GM12878 (cell line): ENCODE results near the gene NTF3. TPM values are rescaled to one million over a fixed set of nuclear protein-coding genes. Genes with fewer than 3 reads are reported as not detected.

Experiments
- ATAC-seq: fragments of 200-7000 bp; cut with Tn5 transposase; 3 replicates; pipeline ENCODE4 v1.9.1; 2020; ENCODE audit warnings: mild to moderate bottlenecking, moderate library complexity
- BruUV-seq: library from RNA; stranded (reverse); fragments of 400-500 nt; replicated peaks from 2 replicates; lab custom pipeline; 2021; lab: Mats Ljungman, UMichigan
- CTCF ChIA-PET: fragments of 300-600 bp; sonication (Branson Sonifier 250); formaldehyde crosslinking; extraction: SDS; loops from one replicate; lab custom pipeline; 2021; ENCODE audit warnings: inconsistent platforms; lab: Yijun Ruan, JAX
- POLR2A ChIA-PET: fragments of 350-600 bp; formaldehyde crosslinking; extraction: SDS; loops from one replicate; lab custom pipeline; 2021; ENCODE audit warnings: inconsistent platforms; lab: Charles Lee
- RAD21 ChIA-PET: fragments of 300-600 bp; sonication (Branson Sonifier 250); formaldehyde crosslinking; loops from one replicate; lab custom pipeline; 2023; ENCODE audit warnings: antibody characterized with exemption; ENCODE audit not compliant: unreplicated experiment; lab: Charles Lee
- SMC1A ChIA-PET: fragments of 300-600 bp; sonication (Branson Sonifier 250); formaldehyde crosslinking; loops from one replicate; lab custom pipeline; 2023; ENCODE audit not compliant: unreplicated experiment, uncharacterized antibody; lab: Charles Lee
- DNase-seq: peaks from one replicate; pipeline ENCODE4 v3.0.0-alpha.2; 2011; ENCODE audit warnings: low read depth, low spot score
- FAIRE-seq: peaks from 3 replicates; lab custom pipeline; 2011; peaks lifted over from hg19 to GRCh38; lab: Jason Lieb, UNC
- H2AFZ ChIP-seq: 2 replicates; pipeline ENCODE4 v1.6.0; 2011; ENCODE audit warnings: low read depth, low read length, control low read depth; ENCODE audit not compliant: control insufficient read depth
- H3K27ac ChIP-seq: 2 replicates; pipeline ENCODE4 v1.5.1; 2011; ENCODE audit warnings: control low read depth; ENCODE audit not compliant: control insufficient read depth, insufficient read depth
- H3K27me3 ChIP-seq, 2 experiments: replicated peaks in 1 of 2; 2 replicates each; pipeline versions ENCODE4 v1.6.0 to v1.6.1; 2011; ENCODE audit warnings: low read length in 1 of 2; ENCODE audit not compliant: control insufficient read depth in 2 of 2, insufficient read depth in 2 of 2
- H3K36me3 ChIP-seq, 2 experiments: 2 replicates each; pipeline ENCODE4 v1.5.1; 2011; ENCODE audit warnings: low read length in 1 of 2; ENCODE audit not compliant: control insufficient read depth in 2 of 2, insufficient read depth in 2 of 2
- H3K4me1 ChIP-seq: 2 replicates; pipeline ENCODE4 v1.6.1; 2011; ENCODE audit warnings: mild to moderate bottlenecking, low read length, moderate library complexity, mixed read lengths; ENCODE audit not compliant: control insufficient read depth, insufficient read depth
- H3K4me2 ChIP-seq: 2 replicates; pipeline ENCODE4 v1.6.0; 2011; ENCODE audit warnings: control low read depth; ENCODE audit not compliant: control insufficient read depth, insufficient read depth
- H3K4me3 ChIP-seq: fragments of 200-600 bp; sonication (generic); 2 replicates; pipeline ENCODE4 v1.5.1; 2016
- H3K79me2 ChIP-seq: 2 replicates; pipeline ENCODE4 v1.6.0; 2011; ENCODE audit warnings: low read length; ENCODE audit not compliant: control insufficient read depth, insufficient read depth
- H3K9ac ChIP-seq: 2 replicates; pipeline ENCODE4 v1.8.0; 2011; ENCODE audit warnings: low read length, control low read depth, mixed read lengths; ENCODE audit not compliant: control insufficient read depth, insufficient read depth
- H3K9me3 ChIP-seq: replicated peaks from 3 replicates; pipeline ENCODE4 v1.5.1; 2011; ENCODE audit warnings: mild to moderate bottlenecking, low read length; ENCODE audit not compliant: control insufficient read depth, insufficient read depth
- H4K20me1 ChIP-seq: 2 replicates; pipeline ENCODE4 v1.6.0; 2011; ENCODE audit not compliant: control insufficient read depth, insufficient read depth
- BRCA1 ChIP-seq: IDR thresholded peaks from 2 replicates; pipeline ENCODE4 v1.6.1; 2011; ENCODE audit warnings: low read depth, low read length, improper control_type of control experiment
- CBX5 ChIP-seq: sonication (generic); IDR thresholded peaks from 2 replicates; pipeline ENCODE4 v1.6.1; 2016; ENCODE audit warnings: low read depth, moderate library complexity, mild to moderate bottlenecking, inconsistent platforms
- ESRRA ChIP-seq: IDR thresholded peaks from 2 replicates; pipeline ENCODE4 v1.6.1; 2012; ENCODE audit warnings: mild to moderate bottlenecking, low read length, improper control_type of control experiment
- KLF5 ChIP-seq: fragments of 450-650 bp; IDR thresholded peaks from 2 replicates; pipeline ENCODE4 v1.6.1; 2014; ENCODE audit warnings: mild to moderate bottlenecking; ENCODE audit not compliant: partially characterized antibody
- NKRF ChIP-seq: fragments of 450-650 bp; conservative IDR thresholded peaks from 2 replicates; pipeline ENCODE4 v1.6.1; 2017; ENCODE audit warnings: mild to moderate bottlenecking, moderate library complexity
- POU2F2 ChIP-seq: IDR thresholded peaks from 3 replicates; pipeline ENCODE4 v1.6.1; 2011; ENCODE audit warnings: low read depth, mild to moderate bottlenecking, low read length, borderline replicate concordance
- ZNF217 ChIP-seq: fragments of 450-650 bp; IDR thresholded peaks from 2 replicates; pipeline ENCODE4 v1.6.1; 2017; ENCODE audit warnings: antibody characterized with exemption, mild to moderate bottlenecking
- WGBS: methylation state at CpG from one replicate; pipeline ENCODE4 v1.1.6; 2016; ENCODE audit warnings: low lambda C conversion rate; ENCODE audit not compliant: insufficient replicate concordance, insufficient coverage; ENCODE audit errors: missing lambda C conversion rate; 5-methylcytosine and 5-hydroxymethylcytosine counted together
- in situ Hi-C: fragments of 300-500 bp; cut with MboI; formaldehyde crosslinking; loops from 9 replicates; pipeline ENCODE4 v1.14.3; 2018; ENCODE audit warnings: mixed read lengths
- intact Hi-C: fragments of 100-400 bp; cut with micrococcal nuclease; formaldehyde crosslinking; loops from one replicate; pipeline ENCODE4 v1.14.2; 2022; ENCODE audit not compliant: unreplicated experiment
- polyA plus RNA-seq, 11 experiments: library from polyadenylated mRNA; depleted of rRNA in 4 of 11; unstranded in 6 of 11; stranded (reverse) in 5 of 11; fragments of >200 nt; fragmentation: Nextera tagmentation in 4 of 11; fragmentation: Illumina TruSeq in 1 of 11; extraction: Ambion mirVana in 4 of 11; extraction: Trizol in 1 of 11; gene quantifications; 1 replicate in 1 of 11; 2 replicates in 10 of 11; pipeline versions ENCODE4 v1.2.1 to v1.2.3, GENCODE V29; 2011 to 2016; ENCODE audit warnings: inconsistent platforms in 2 of 11, missing spikeins in 2 of 11, low read depth in 1 of 11
- total RNA-seq, 4 experiments: library from RNA; depleted of rRNA in 3 of 4; stranded (reverse); fragments of >200 nt in 3 of 4; fragmentation: Illumina TruSeq in 1 of 4; extraction: Trizol in 1 of 4; gene quantifications; 2 replicates each; pipeline versions ENCODE4 v1.2.1 to v1.2.3, GENCODE V29; 2013 to 2021
- TF ChIP-seq, protein P1 (sequence below): fragments of 450-650 bp; formaldehyde crosslinking; IDR thresholded peaks from 2 replicates; pipeline ENCODE4 v1.4.0; 2020; ENCODE audit warnings: mild to moderate bottlenecking, moderate library complexity
- TF ChIP-seq, protein P2 (sequence below): fragments of 450-650 bp; IDR thresholded peaks from 2 replicates; pipeline ENCODE4 v1.6.1; 2017; ENCODE audit warnings: mild to moderate bottlenecking, low read depth, inconsistent platforms; ENCODE audit not compliant: poor library complexity, severe bottlenecking
- TF ChIP-seq, protein P3 (sequence below): fragments of 450-650 bp; IDR thresholded peaks from 2 replicates; pipeline ENCODE4 v1.6.1; 2017; ENCODE audit warnings: mild to moderate bottlenecking

The NTF3 gene
- total and polyA plus RNA-seq, 10 of the 15 experiments (the other 5 are each of a cell fraction or from before 2014, with no cell fraction given): 0.07 TPM; not detected in 9

GRCh38 chr12:5451251-5451650 is 19.3 kb downstream of the NTF3 start:
- Histone ChIP-seq H3K9ac (no peak overlapping the region), H3K4me1 (no peaks in the 10 kb centered on the region), H3K9me3 (no peaks in the 10 kb centered on the region), H3K27me3 (no peaks in the 10 kb centered on the region; a peak in 1 of 4 replicates), H3K79me2 (no peaks in the 10 kb centered on the region), H3K4me3 (no peak overlapping the region), H2AFZ (no peak overlapping the region), H3K36me3 (no peaks in the 10 kb centered on the region), H3K4me2 (no peak overlapping the region), H4K20me1 (no peaks in the 10 kb centered on the region), H3K27ac (no peak overlapping the region)
- ChIA-PET POLR2A (no interaction called here), SMC1A (no interaction called here), RAD21 (no interaction called here), CTCF (no interaction called here)
- DNase-seq (no peak), ATAC-seq (no peak), FAIRE-seq (no peak)
- TF ChIP-seq, protein P1, sequence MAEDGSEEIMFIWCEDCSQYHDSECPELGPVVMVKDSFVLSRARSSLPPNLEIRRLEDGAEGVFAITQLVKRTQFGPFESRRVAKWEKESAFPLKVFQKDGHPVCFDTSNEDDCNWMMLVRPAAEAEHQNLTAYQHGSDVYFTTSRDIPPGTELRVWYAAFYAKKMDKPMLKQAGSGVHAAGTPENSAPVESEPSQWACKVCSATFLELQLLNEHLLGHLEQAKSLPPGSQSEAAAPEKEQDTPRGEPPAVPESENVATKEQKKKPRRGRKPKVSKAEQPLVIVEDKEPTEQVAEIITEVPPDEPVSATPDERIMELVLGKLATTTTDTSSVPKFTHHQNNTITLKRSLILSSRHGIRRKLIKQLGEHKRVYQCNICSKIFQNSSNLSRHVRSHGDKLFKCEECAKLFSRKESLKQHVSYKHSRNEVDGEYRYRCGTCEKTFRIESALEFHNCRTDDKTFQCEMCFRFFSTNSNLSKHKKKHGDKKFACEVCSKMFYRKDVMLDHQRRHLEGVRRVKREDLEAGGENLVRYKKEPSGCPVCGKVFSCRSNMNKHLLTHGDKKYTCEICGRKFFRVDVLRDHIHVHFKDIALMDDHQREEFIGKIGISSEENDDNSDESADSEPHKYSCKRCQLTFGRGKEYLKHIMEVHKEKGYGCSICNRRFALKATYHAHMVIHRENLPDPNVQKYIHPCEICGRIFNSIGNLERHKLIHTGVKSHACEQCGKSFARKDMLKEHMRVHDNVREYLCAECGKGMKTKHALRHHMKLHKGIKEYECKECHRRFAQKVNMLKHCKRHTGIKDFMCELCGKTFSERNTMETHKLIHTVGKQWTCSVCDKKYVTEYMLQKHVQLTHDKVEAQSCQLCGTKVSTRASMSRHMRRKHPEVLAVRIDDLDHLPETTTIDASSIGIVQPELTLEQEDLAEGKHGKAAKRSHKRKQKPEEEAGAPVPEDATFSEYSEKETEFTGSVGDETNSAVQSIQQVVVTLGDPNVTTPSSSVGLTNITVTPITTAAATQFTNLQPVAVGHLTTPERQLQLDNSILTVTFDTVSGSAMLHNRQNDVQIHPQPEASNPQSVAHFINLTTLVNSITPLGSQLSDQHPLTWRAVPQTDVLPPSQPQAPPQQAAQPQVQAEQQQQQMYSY (CRISPR knock-in tag): no peak
- TF ChIP-seq ZNF217 (no peak), KLF5 (no peak), CBX5 (no peak), BRCA1 (no peak), POU2F2 (no peak), NKRF (no peak), ESRRA (no peak)
- TF ChIP-seq, protein P2, sequence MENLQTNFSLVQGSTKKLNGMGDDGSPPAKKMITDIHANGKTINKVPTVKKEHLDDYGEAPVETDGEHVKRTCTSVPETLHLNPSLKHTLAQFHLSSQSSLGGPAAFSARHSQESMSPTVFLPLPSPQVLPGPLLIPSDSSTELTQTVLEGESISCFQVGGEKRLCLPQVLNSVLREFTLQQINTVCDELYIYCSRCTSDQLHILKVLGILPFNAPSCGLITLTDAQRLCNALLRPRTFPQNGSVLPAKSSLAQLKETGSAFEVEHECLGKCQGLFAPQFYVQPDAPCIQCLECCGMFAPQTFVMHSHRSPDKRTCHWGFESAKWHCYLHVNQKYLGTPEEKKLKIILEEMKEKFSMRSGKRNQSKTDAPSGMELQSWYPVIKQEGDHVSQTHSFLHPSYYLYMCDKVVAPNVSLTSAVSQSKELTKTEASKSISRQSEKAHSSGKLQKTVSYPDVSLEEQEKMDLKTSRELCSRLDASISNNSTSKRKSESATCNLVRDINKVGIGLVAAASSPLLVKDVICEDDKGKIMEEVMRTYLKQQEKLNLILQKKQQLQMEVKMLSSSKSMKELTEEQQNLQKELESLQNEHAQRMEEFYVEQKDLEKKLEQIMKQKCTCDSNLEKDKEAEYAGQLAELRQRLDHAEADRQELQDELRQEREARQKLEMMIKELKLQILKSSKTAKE: no peak
- TF ChIP-seq, protein P3, sequence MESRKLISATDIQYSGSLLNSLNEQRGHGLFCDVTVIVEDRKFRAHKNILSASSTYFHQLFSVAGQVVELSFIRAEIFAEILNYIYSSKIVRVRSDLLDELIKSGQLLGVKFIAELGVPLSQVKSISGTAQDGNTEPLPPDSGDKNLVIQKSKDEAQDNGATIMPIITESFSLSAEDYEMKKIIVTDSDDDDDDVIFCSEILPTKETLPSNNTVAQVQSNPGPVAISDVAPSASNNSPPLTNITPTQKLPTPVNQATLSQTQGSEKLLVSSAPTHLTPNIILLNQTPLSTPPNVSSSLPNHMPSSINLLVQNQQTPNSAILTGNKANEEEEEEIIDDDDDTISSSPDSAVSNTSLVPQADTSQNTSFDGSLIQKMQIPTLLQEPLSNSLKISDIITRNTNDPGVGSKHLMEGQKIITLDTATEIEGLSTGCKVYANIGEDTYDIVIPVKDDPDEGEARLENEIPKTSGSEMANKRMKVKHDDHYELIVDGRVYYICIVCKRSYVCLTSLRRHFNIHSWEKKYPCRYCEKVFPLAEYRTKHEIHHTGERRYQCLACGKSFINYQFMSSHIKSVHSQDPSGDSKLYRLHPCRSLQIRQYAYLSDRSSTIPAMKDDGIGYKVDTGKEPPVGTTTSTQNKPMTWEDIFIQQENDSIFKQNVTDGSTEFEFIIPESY: no peak
- intact Hi-C loops (no loop called here), in situ Hi-C loops (no loop called here)
- BruUV-seq: no TSS peak
- whole genome bisulfite sequencing: 0% methylated on average over 1 of the region's 1 CpG
